Activated CD4-positive, alpha-beta T cell treated with anti-CD3 and anti-CD28 coated beads for 36 hours (primary cell): Measurements from ENCODE around the gene ESYT1. TPM values are rescaled to one million over a fixed set of nuclear protein-coding genes. Genes with fewer than 3 reads are reported as not detected.

Experiments
- ATAC-seq: fragments of 200-7000 bp; cut with Tn5 transposase; one replicate; pipeline ENCODE4 v1.10.0; 2021; ENCODE audit warnings: mild to moderate bottlenecking, moderate library complexity
- CTCF ChIA-PET: fragments of 350-600 bp; sonication (Branson Sonifier 250); formaldehyde crosslinking; loops from one replicate; lab custom pipeline; 2021; ENCODE audit warnings: antibody characterized with exemption; lab: Charles Lee
- POLR2A ChIA-PET: fragments of 350-600 bp; sonication (Branson Sonifier 250); formaldehyde crosslinking; loops from one replicate; lab custom pipeline; 2021; ENCODE audit warnings: antibody characterized with exemption, inconsistent platforms; lab: Charles Lee
- DNase-seq: peaks from one replicate; pipeline ENCODE4 v3.0.0-alpha.2; 2020
- H3K27ac Mint-ChIP-seq: one replicate; pipeline ENCODE4 v1.8.0; 2021; ENCODE audit warnings: mixed read lengths
- H3K27me3 Mint-ChIP-seq: one replicate; pipeline ENCODE4 v1.8.0; 2021; ENCODE audit warnings: mixed read lengths
- H3K36me3 Mint-ChIP-seq: one replicate; pipeline ENCODE4 v1.8.0; 2021; ENCODE audit warnings: low read depth, mixed read lengths
- H3K4me1 Mint-ChIP-seq: one replicate; pipeline ENCODE4 v1.8.0; 2021; ENCODE audit warnings: mixed read lengths
- H3K4me3 Mint-ChIP-seq: one replicate; pipeline ENCODE4 v1.8.0; 2021; ENCODE audit warnings: mild to moderate bottlenecking, moderate library complexity, mixed read lengths
- H3K9me3 Mint-ChIP-seq: one replicate; pipeline ENCODE4 v1.8.0; 2021; ENCODE audit warnings: low read depth, mixed read lengths
- intact Hi-C, 2 experiments: fragments of 100-400 bp; cut with DNase I in 1 of 2; cut with micrococcal nuclease in 1 of 2; formaldehyde crosslinking; loops; one replicate each; pipeline versions ENCODE4 v1.14.2 to v1.15.1; 2022 to 2024; cut with DNase I, micrococcal nuclease
- total RNA-seq, 2 experiments: library from RNA; stranded (reverse); gene quantifications; one replicate each; pipeline ENCODE4 v1.2.3, GENCODE V29; 2021

Gene ESYT1
- total RNA-seq, 2 experiments from 2014 or later, result 132 to 160 TPM

GRCh38 chr12:56104109-56104814 is 23.8 kb upstream of the ESYT1 start, which contains the start of gene PA2G4:
Gene PA2G4 (plus strand): TSS chr12:56104559. CDS start chr12:56104738, 179 bp downstream.
- H3K9me3 Mint-ChIP-seq, result no peaks in the 10 kb centered on the region
- CTCF ChIA-PET, result interaction anchor here (0.6 to 3.4 kb wide), 22 partner anchors 13 to 620 kb away, joined by 3 to 47 read pairs (median 3); partner anchors contain the start of genes ERBB3, ESYT1, ORMDL2 and RNF41
- DNase-seq (peak; percentile 99), ATAC-seq (peak; percentile 95)
- H3K4me1 Mint-ChIP-seq, result peaks cover 43% of the 10 kb centered on the region
- no peaks in the 10 kb centered on the region for H3K27me3 Mint-ChIP-seq
- H3K36me3 Mint-ChIP-seq, result peaks cover 45% of the 10 kb centered on the region
- H3K4me3 Mint-ChIP-seq, result peak within 1 kb of the TSS; percentile 100
- peak within 1 kb of the TSS; percentile 100 for H3K27ac Mint-ChIP-seq
- POLR2A ChIA-PET, result interaction anchor here (0.6 to 3.0 kb wide), 20 partner anchors 9 to 543 kb away, joined by 3 to 76 read pairs (median 4); partner anchors contain the start of genes DNAJC14, ESYT1, ORMDL2 and RAB5B
- intact Hi-C loops, result loop anchor here (1.0 to 5.0 kb wide), 21 partner anchors 12 to 528 kb away; partner anchors contain the start of genes ESYT1 (in 2 of the 2), MYL6B (in 2 of the 2), PYM1 (in 2 of the 2) and RPL41 (in 2 of the 2)

GRCh38 chr12:56104815-56105608 is 23.1 kb upstream of the ESYT1 start:
- intact Hi-C loops, result loop anchor here (1.0 to 5.0 kb wide), 21 partner anchors 11 to 527 kb away; partner anchors contain the start of genes ESYT1 (in 2 of the 2), MYL6B (in 2 of the 2), PYM1 (in 2 of the 2) and RPL41 (in 2 of the 2)
- CTCF ChIA-PET, result interaction anchor here (0.6 to 3.4 kb wide), 20 partner anchors 12 to 619 kb away, joined by 3 to 47 read pairs (median 4); partner anchors contain the start of genes ERBB3, ESYT1, MYL6B and ORMDL2
- ATAC-seq (peak; percentile 2), DNase-seq (peak; percentile 49)
- Mint-ChIP-seq H3K36me3 (peaks cover 51% of the 10 kb centered on the region), H3K9me3 (no peaks in the 10 kb centered on the region), H3K4me1 (peaks cover 43% of the 10 kb centered on the region), H3K4me3 (peak overlapping the region; percentile 100), H3K27ac (peak overlapping the region; percentile 100), H3K27me3 (no peaks in the 10 kb centered on the region)
- POLR2A ChIA-PET, result interaction anchor here (0.6 to 3.0 kb wide), 13 partner anchors 11 to 542 kb away, joined by 3 to 76 read pairs (median 4); partner anchors contain the start of genes DNAJC14, RPL41, SMARCC2 and ZC3H10

- Mint-ChIP-seq H3K4me1 (peaks cover 43% of the 10 kb centered on the region), H3K27me3 (no peaks in the 10 kb centered on the region), H3K36me3 (peaks cover 57% of the 10 kb centered on the region), H3K9me3 (no peaks in the 10 kb centered on the region), H3K4me3 (peak overlapping the region; percentile 100), H3K27ac (peak overlapping the region; percentile 100)
- CTCF ChIA-PET, result interaction anchor here (0.7 to 3.4 kb wide), 6 partner anchors 12 to 84 kb away, joined by 3 to 47 read pairs (median 4); partner anchors contain the start of genes ESYT1, MYL6B, RPL41 and SMARCC2
- ATAC-seq (no peak), DNase-seq (no peak)
- intact Hi-C loops, result loop anchor here in 1 of 2 experiments (2.0 kb wide), 1 partner anchor 375 kb away; no protein-coding TSS in a partner anchor
- POLR2A ChIA-PET, result interaction anchor here (0.6 to 3.0 kb wide), 4 partner anchors 11 to 84 kb away, joined by 4 to 76 read pairs (median 18); partner anchors contain the start of genes RPL41, SMARCC2 and ZC3H10
Measured at GRCh38 chr12:56105609-56105902, 22.5 kb upstream of the ESYT1 start.

GRCh38 chr12:56107242-56107641 is 20.8 kb upstream of the ESYT1 start:
- intact Hi-C loops, result no loop called here
- ATAC-seq (no peak), DNase-seq (no peak)
- Mint-ChIP-seq H3K27me3 (no peaks in the 10 kb centered on the region), H3K27ac (peak overlapping the region; percentile 86), H3K9me3 (no peaks in the 10 kb centered on the region), H3K4me1 (peaks cover 31% of the 10 kb centered on the region), H3K36me3 (peaks cover 71% of the 10 kb centered on the region), H3K4me3 (peak overlapping the region; percentile 20)
- CTCF ChIA-PET, result interaction anchor here (1.2 to 1.8 kb wide), 5 partner anchors 8 to 60 kb away, joined by 3 to 9 read pairs (median 7); partner anchors contain the start of gene ZC3H10
- POLR2A ChIA-PET, result no interaction called here

- ChIA-PET POLR2A (no interaction called here), CTCF (interaction anchor here (0.9 to 1.4 kb wide), 3 partner anchors 10 to 64 kb away, joined by 4 to 5 read pairs (median 4); partner anchors contain the start of gene MYL6)
- peaks cover 78% of the 10 kb centered on the region for H3K36me3 Mint-ChIP-seq
- no peaks in the 10 kb centered on the region for H3K9me3 Mint-ChIP-seq
- DNase-seq (no peak), ATAC-seq (no peak)
- H3K4me3 Mint-ChIP-seq, result no peak overlapping the region
- peaks cover 18% of the 10 kb centered on the region for H3K4me1 Mint-ChIP-seq
- intact Hi-C loops, result loop anchor here in 1 of 2 experiments (10.0 kb wide), 2 partner anchors 974 to 1826 kb away; partner anchors contain the start of genes CBX5, HNRNPA1 and NAB2
- no peaks in the 10 kb centered on the region for H3K27me3 Mint-ChIP-seq
- H3K27ac Mint-ChIP-seq, result peak overlapping the region; percentile 61
Measured at GRCh38 chr12:56110571-56110970, 17.5 kb upstream of the ESYT1 start.

GRCh38 chr12:56114084-56114483 is 14.0 kb upstream of the ESYT1 start:
- Mint-ChIP-seq H3K27ac (peak overlapping the region; percentile 40), H3K36me3 (peaks cover 62% of the 10 kb centered on the region), H3K27me3 (no peaks in the 10 kb centered on the region), H3K9me3 (no peaks in the 10 kb centered on the region), H3K4me1 (peaks cover 12% of the 10 kb centered on the region), H3K4me3 (no peak overlapping the region)
- CTCF ChIA-PET, result interaction anchor here (0.7 kb wide), 1 partner anchor 14 kb away, joined by 5 read pairs; no protein-coding TSS in a partner anchor
- ATAC-seq, result no peak
- POLR2A ChIA-PET, result interaction anchor here (1.2 to 4.7 kb wide), 2 partner anchors 10 kb away, joined by 6 to 76 read pairs; partner anchors contain the start of gene PA2G4
- intact Hi-C loops, result loop anchor here in 1 of 2 experiments (10.0 kb wide), 2 partner anchors 971 to 1829 kb away; partner anchors contain the start of genes CBX5, HNRNPA1 and NAB2
- no peak for DNase-seq

- DNase-seq (no peak), ATAC-seq (no peak)
- ChIA-PET POLR2A (interaction anchor here (0.6 to 4.7 kb wide), 6 partner anchors 11 to 376 kb away, joined by 3 to 76 read pairs (median 5); partner anchors contain the start of genes ESYT1, PA2G4, RAB5B and SMARCC2), CTCF (interaction anchor here (0.7 to 6.1 kb wide), 6 partner anchors 8 to 68 kb away, joined by 3 to 47 read pairs (median 6); partner anchors contain the start of genes ESYT1, MYL6B and PA2G4)
- Mint-ChIP-seq H3K4me1 (peaks cover 24% of the 10 kb centered on the region), H3K27ac (peak overlapping the region; percentile 100), H3K27me3 (no peaks in the 10 kb centered on the region), H3K9me3 (no peaks in the 10 kb centered on the region), H3K4me3 (peak overlapping the region; percentile 97), H3K36me3 (peaks cover 56% of the 10 kb centered on the region)
- intact Hi-C loops, result loop anchor here (5.0 to 10.0 kb wide), 7 partner anchors 298 to 1831 kb away; partner anchors contain the start of genes NAB2 (in 2 of the 2), ATP5F1B (in 1 of the 2), CBX5 (in 1 of the 2) and DDIT3 (in 1 of the 2)
Measured at GRCh38 chr12:56115329-56115728, 12.7 kb upstream of the ESYT1 start.

- ATAC-seq (peak; percentile 54), DNase-seq (peak; percentile 96)
- H3K9me3 Mint-ChIP-seq, result no peaks in the 10 kb centered on the region
- no peaks in the 10 kb centered on the region for H3K27me3 Mint-ChIP-seq
- H3K4me3 Mint-ChIP-seq, result peak within 1 kb of the TSS; percentile 97
- H3K36me3 Mint-ChIP-seq, result peaks cover 52% of the 10 kb centered on the region
- peaks cover 24% of the 10 kb centered on the region for H3K4me1 Mint-ChIP-seq
- H3K27ac Mint-ChIP-seq, result peak within 1 kb of the TSS; percentile 100
- CTCF ChIA-PET, result interaction anchor here (0.5 to 6.1 kb wide), 9 partner anchors 10 to 348 kb away, joined by 3 to 71 read pairs (median 7); partner anchors contain the start of genes ESYT1, PA2G4, RNF41 and SMARCC2
- POLR2A ChIA-PET, result interaction anchor here (0.7 to 4.7 kb wide), 9 partner anchors 10 to 378 kb away, joined by 3 to 76 read pairs (median 5); partner anchors contain the start of genes ESYT1, MYL6B, PA2G4 and RAB5B
- intact Hi-C loops, result loop anchor here (1.0 to 10.0 kb wide), 13 partner anchors 12 to 1832 kb away; partner anchors contain the start of genes NAB2 (in 2 of the 2), PA2G4 (in 2 of the 2), ATP5F1B (in 1 of the 2) and CBX5 (in 1 of the 2)
Measured at GRCh38 chr12:56116267-56117081, 11.6 kb upstream of the ESYT1 start, which contains the start of gene RPL41. Gene RPL41 (plus strand): TSS chr12:56116633.
